Stomach (tissue), 9 donors: Measurements from ENCODE around the gene GCNA. TPM values are rescaled to one million over a fixed set of nuclear protein-coding genes. Genes with fewer than 3 reads are reported as not detected.

ENCODE experiments used
- DNase-seq, 2 donors: peaks; one replicate each; pipeline versions ENCODE4 v3.0.0 to v3.0.0-alpha.2; 2013 to 2019
- H3K27ac ChIP-seq, 5 donors: fragments of 200-600 bp in 4 of 5; sonication (generic) in 4 of 5; one replicate each; pipeline ENCODE4 v1.5.1; 2013 to 2019; ENCODE audit warnings: mild to moderate bottlenecking in 1 of 5, moderate library complexity in 1 of 5
- H3K27me3 ChIP-seq, 3 donors: fragments of 200-600 bp; sonication (generic); one replicate each; pipeline ENCODE4 v1.5.1; 2017 to 2019; ENCODE audit warnings: mixed run types in 1 of 3
- H3K36me3 ChIP-seq, 4 donors: fragments of 200-600 bp; sonication (generic); 1 replicate in 3 of 4; 2 replicates in 1 of 4; pipeline ENCODE4 v1.5.1; 2016 to 2019
- H3K4me1 ChIP-seq, 4 donors: fragments of 200-600 bp; sonication (generic); one replicate each; pipeline ENCODE4 v1.5.1; 2016 to 2019
- H3K4me3 ChIP-seq, 4 donors: fragments of 200-600 bp; sonication (generic) in 3 of 4; one replicate each; pipeline ENCODE4 v1.5.1; 2016 to 2019; ENCODE audit warnings: mild to moderate bottlenecking in 1 of 4
- H3K9me3 ChIP-seq, 4 donors: fragments of 200-600 bp; sonication (generic); one replicate each; pipeline ENCODE4 v1.5.1; 2016 to 2019
- EP300 ChIP-seq: sonication (generic); formaldehyde crosslinking; IDR thresholded peaks from one replicate; pipeline ENCODE4 v1.6.1; 2017; ENCODE audit warnings: antibody characterized with exemption
- POLR2A ChIP-seq, 4 donors: fragments of 450-650 bp; IDR thresholded peaks; one replicate each; pipeline ENCODE4 v1.6.1; 2016; ENCODE audit warnings: antibody characterized with exemption in 4 of 4, control low read depth in 2 of 4, mild to moderate bottlenecking in 1 of 4, moderate library complexity in 1 of 4
- POLR2AphosphoS5 ChIP-seq, 3 donors: sonication (generic); formaldehyde crosslinking; IDR thresholded peaks; one replicate each; pipeline ENCODE4 v1.6.1; 2016; ENCODE audit warnings: antibody characterized with exemption in 3 of 3
- WGBS, 5 donors: extraction: QIAGEN DNeasy Blood & Tissue Kit in 3 of 5; methylation state at CpG; one replicate each; pipeline versions ENCODE4 v1.1.5 to v1.1.7; 2013 to 2018; 5-methylcytosine and 5-hydroxymethylcytosine counted together
- intact Hi-C: fragments of 100-400 bp; cut with DNase I; formaldehyde crosslinking; loops from one replicate; pipeline ENCODE4 v1.15.1; 2023; ENCODE audit warnings: low total_unique reads
- polyA plus RNA-seq, 3 donors: library from polyadenylated mRNA; stranded (reverse); fragments of 200-250 nt; gene quantifications; one replicate each; pipeline ENCODE4 v1.2.3, GENCODE V29; 2013
- total RNA-seq, 5 donors: library from RNA; depleted of rRNA; stranded (reverse); fragments of >200 nt; gene quantifications; one replicate each; pipeline versions ENCODE4 v1.1.0 to v1.2.3, GENCODE V29; 2014 to 2016
- TF ChIP-seq, protein P1 (sequence below), 7 experiments: fragments of 450-650 bp in 4 of 7; fragments of 200-600 bp in 3 of 7; sonication (generic) in 3 of 7; IDR thresholded peaks; one replicate each; pipeline ENCODE4 v1.5.1; 2016 to 2019; ENCODE audit warnings: antibody characterized with exemption in 7 of 7, control low read depth in 2 of 7, mild to moderate bottlenecking in 1 of 7
- donor health status: healthy with polysubstance abuse.
- donor health status: Bipolar disorder and iron deficiency.
- donor health status: healthy.

Gene GCNA
- total and polyA plus RNA-seq, 8 donors: 0.46 to 18.3 (median 2.0) TPM

DNA sequence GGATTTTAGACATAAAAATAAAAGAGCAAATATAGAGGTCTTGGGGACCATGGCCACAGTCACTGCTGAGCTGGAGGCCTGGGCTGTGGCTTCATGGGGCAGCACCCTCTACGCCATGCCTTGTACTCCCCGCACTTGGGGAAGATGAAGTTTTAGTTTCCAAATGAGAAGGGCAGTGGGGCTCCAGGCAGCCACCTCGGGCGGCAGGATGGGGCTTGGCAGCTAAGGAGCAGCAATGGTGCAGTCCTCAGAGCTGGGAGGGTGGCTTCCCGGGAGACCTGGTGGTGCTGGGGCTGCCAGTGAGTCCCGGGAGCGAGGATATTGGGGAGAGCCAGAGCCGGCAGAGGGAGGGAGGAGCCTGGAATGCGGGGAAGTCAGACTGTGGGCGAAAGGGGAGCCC is 37.7 kb downstream of the GCNA start:
- Histone ChIP-seq H3K4me1 (peaks cover 0 to 6% (median 0%) of the 10 kb centered on the region in 4 donors), H3K4me3 (peak overlapping the region in 1 of 4 donors; percentile 4), H3K36me3 (peaks cover 0 to 39% (median 36%) of the 10 kb centered on the region in 4 donors), H3K27me3 (no peaks in the 10 kb centered on the region), H3K27ac (no peak overlapping the region), H3K9me3 (no peaks in the 10 kb centered on the region)
- 71 to 89% (median 82%) methylated on average over 7 to 10 of the region's 10 CpGs for WGBS, 5 donors
- intact Hi-C loops: no loop called here
- TF ChIP-seq POLR2A (IDR thresholded peaks at IDR 0.05) (no peak), POLR2AphosphoS5 (IDR thresholded peaks at IDR 0.05) (no peak)
- no peak for DNase-seq

DNA sequence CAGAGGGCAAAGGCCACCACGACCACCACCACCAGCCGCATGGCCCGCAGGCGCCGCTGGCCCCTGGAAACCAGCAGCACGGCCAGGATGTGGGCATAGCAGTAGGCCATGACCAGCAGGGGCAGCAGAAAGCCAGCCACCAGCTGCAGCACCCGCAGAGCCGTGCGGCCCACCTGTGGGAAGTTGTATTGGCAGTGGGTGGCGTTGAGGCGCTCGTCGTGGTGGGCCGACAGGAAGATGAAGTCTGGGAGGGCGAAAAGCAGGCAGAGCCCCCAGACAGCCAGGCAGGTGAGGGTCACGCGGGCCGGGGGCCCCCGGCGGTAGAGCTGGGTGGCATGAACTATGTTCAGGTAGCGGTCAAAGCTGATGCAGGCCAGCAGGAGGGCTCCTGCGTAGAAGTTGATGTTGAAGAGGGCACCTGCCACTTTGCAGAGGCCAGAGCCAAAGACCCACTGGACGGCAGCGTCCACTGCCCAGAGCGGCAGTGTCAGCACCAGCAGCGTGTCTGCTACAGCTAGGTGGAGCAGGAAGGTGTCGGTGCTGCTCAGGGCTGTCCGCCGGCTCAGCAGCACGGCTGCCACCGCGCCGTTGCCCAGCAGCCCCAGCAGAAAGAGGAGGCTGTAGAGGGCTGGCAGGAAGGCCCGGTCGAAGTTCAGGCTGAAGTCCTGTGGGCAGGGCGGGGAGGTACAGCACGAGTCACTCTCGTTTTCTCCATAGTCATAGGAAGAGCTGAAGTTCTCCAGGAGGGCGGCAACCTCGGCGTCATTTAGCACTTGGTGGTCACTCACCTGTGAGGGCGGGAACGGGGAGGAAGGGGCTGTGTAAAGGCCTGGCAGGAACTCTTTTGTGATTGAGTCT is 38.7 kb downstream of the GCNA start:
- WGBS, 5 donors: 65 to 86% (median 76%) methylated on average over 12 to 43 of the region's 43 CpGs
- Histone ChIP-seq H3K4me1 (peaks cover 0 to 11% (median 4%) of the 10 kb centered on the region in 4 donors), H3K27me3 (no peaks in the 10 kb centered on the region), H3K27ac (peak overlapping the region in 2 of 5 donors; percentile 5 to 57), H3K9me3 (no peaks in the 10 kb centered on the region), H3K36me3 (peaks cover 0 to 29% (median 26%) of the 10 kb centered on the region in 4 donors), H3K4me3 (peak overlapping the region in 2 of 4 donors; percentile 9 to 11)
- intact Hi-C loops: no loop called here
- TF ChIP-seq EP300 (no peak), POLR2AphosphoS5 (IDR thresholded peaks at IDR 0.05) (no peak), POLR2A (IDR thresholded peaks at IDR 0.05) (no peak)
- TF ChIP-seq, protein P1, sequence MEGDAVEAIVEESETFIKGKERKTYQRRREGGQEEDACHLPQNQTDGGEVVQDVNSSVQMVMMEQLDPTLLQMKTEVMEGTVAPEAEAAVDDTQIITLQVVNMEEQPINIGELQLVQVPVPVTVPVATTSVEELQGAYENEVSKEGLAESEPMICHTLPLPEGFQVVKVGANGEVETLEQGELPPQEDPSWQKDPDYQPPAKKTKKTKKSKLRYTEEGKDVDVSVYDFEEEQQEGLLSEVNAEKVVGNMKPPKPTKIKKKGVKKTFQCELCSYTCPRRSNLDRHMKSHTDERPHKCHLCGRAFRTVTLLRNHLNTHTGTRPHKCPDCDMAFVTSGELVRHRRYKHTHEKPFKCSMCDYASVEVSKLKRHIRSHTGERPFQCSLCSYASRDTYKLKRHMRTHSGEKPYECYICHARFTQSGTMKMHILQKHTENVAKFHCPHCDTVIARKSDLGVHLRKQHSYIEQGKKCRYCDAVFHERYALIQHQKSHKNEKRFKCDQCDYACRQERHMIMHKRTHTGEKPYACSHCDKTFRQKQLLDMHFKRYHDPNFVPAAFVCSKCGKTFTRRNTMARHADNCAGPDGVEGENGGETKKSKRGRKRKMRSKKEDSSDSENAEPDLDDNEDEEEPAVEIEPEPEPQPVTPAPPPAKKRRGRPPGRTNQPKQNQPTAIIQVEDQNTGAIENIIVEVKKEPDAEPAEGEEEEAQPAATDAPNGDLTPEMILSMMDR (IDR thresholded peaks at IDR 0.05): no peak
- DNase-seq: peak in 1 of 2 donors; percentile 48

DNA sequence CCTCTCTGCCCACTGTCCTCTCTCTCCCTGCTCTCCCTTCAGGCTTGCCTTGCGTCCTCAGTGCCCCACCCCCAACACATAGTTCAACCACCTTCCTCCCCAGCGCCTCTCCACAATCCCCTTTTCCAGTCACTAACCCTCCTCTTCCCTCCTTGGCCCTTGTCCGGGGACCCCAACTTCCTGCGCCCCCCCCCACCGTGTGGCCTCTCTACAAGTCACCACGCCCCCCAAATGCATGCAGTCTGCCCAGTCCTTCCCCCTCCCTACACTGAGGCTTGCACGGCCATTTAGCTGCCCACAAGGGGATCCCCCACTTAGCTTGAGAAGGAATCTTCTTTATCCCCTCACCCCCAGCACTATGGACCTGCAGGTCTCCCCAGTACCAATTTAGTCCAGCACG is 39.5 kb downstream of the GCNA start:
- no peak for DNase-seq
- intact Hi-C loops: no loop called here
- Histone ChIP-seq H3K4me1 (peaks cover 5 to 20% (median 12%) of the 10 kb centered on the region in 4 donors), H3K4me3 (peak overlapping the region in 2 of 4 donors; percentile 4 to 11), H3K9me3 (no peaks in the 10 kb centered on the region), H3K36me3 (peaks cover 0 to 21% (median 20%) of the 10 kb centered on the region in 4 donors), H3K27ac (peak overlapping the region in 2 of 5 donors; percentile 5 to 57), H3K27me3 (no peaks in the 10 kb centered on the region)
- TF ChIP-seq EP300: no peak
- TF ChIP-seq, protein P1 (IDR thresholded peaks at IDR 0.05): no peak
- TF ChIP-seq POLR2A (IDR thresholded peaks at IDR 0.05): no peak
- TF ChIP-seq POLR2AphosphoS5 (IDR thresholded peaks at IDR 0.05): no peak
- WGBS, 5 donors: 68 to 83% (median 74%) methylated on average over 7 to 8 of the region's 8 CpGs

DNA sequence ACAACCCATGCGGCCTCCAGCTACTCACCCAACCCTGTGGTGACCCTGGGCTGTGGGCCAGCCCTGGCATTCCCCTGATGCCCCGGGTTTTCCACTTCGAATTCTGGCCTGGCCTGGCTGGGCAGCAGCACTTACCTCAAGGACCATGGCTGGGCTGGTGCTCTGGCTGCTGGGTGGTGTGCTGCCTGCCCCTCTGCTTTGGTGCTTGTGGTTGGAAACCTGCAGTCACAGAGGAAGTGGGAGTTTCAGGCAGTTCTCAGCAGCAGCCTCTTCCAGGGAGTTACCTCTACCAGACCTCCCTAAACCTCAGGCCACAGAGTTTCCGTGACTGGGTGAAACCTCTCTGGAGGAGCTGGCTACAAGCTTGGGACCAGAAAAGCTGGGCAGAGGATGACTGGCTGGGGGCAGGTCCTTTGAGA is 40.1 kb downstream of the GCNA start, which contains the start of gene CXCR3:
TSS of gene CXCR3 (minus strand) at position 209 of the 419 bp plus-strand sequence. CDS start at position 147, 62 bp downstream.
- Histone ChIP-seq H3K27ac (peak within 1 kb of the TSS in 2 of 5 donors; percentile 5 to 57), H3K4me3 (peak within 1 kb of the TSS in 2 of 4 donors; percentile 4 to 11), H3K36me3 (peaks cover 0 to 16% (median 14%) of the 10 kb centered on the region in 4 donors), H3K27me3 (no peaks in the 10 kb centered on the region), H3K9me3 (no peaks in the 10 kb centered on the region), H3K4me1 (peaks cover 9 to 25% (median 17%) of the 10 kb centered on the region in 4 donors)
- DNase-seq: no peak
- intact Hi-C loops: no loop called here
- no peak for TF ChIP-seq POLR2A (IDR thresholded peaks at IDR 0.05)
- no peak for TF ChIP-seq EP300
- TF ChIP-seq, protein P1 (IDR thresholded peaks at IDR 0.05): no peak
- TF ChIP-seq POLR2AphosphoS5 (IDR thresholded peaks at IDR 0.05): no peak
- 45 to 61% (median 47%) methylated on average over 4 of the region's 4 CpGs; no CpG with 5 or more reads in 1 of the 5 donors for WGBS, 5 donors
